Ascending aorta (tissue), 2 donors: ENCODE data around the gene MIER2. TPM values are rescaled to one million over a fixed set of nuclear protein-coding genes. Genes with fewer than 3 reads are reported as not detected.
A peak's percentile ranks its signal among the peaks of the same experiment; 100 is the strongest.
"Not testable (repeated sequence)": the region's sequence is repeated elsewhere in the genome, so short reads cannot be mapped to it uniquely, and the experiment has no call there.

Experiments used
- DNase-seq, 2 donors: peaks; one replicate each; pipeline ENCODE4 v3.0.0-alpha.2; 2019; ENCODE audit warnings: low spot score in 2 of 2
- H3K27ac ChIP-seq, 2 donors: fragments of 200-600 bp; sonication (generic); one replicate each; pipeline ENCODE4 v1.5.1; 2016 to 2017; ENCODE audit warnings: mild to moderate bottlenecking in 1 of 2
- H3K27me3 ChIP-seq: fragments of 200-600 bp; sonication (generic); one replicate; pipeline ENCODE4 v1.5.1; 2017
- H3K36me3 ChIP-seq, 2 donors: fragments of 200-600 bp; sonication (generic); one replicate each; pipeline ENCODE4 v1.5.1; 2016
- H3K4me1 ChIP-seq, 2 donors: fragments of 200-600 bp; sonication (generic); one replicate each; pipeline ENCODE4 v1.5.1; 2016 to 2017; ENCODE audit warnings: mild to moderate bottlenecking in 1 of 2
- H3K4me3 ChIP-seq, 2 donors: fragments of 200-600 bp; sonication (generic); one replicate each; pipeline ENCODE4 v1.5.1; 2016 to 2017; ENCODE audit warnings: mild to moderate bottlenecking in 1 of 2
- H3K9me3 ChIP-seq, 2 donors: fragments of 200-600 bp; sonication (generic); one replicate each; pipeline ENCODE4 v1.5.1; 2016
- CTCF ChIP-seq, 3 experiments: fragments of 200-600 bp in 2 of 3; fragments of 450-650 bp in 1 of 3; sonication (generic) in 2 of 3; IDR thresholded peaks; one replicate each; pipeline ENCODE4 v1.5.1; 2016 to 2019; ENCODE audit warnings: antibody characterized with exemption in 3 of 3, mild to moderate bottlenecking in 1 of 3, moderate library complexity in 1 of 3
- intact Hi-C: fragments of 100-400 bp; cut with DNase I; formaldehyde crosslinking; loops from one replicate; pipeline ENCODE4 v1.15.1; 2023
- total RNA-seq: library from RNA; depleted of rRNA; stranded (reverse); fragments of >200 nt; gene quantifications from one replicate; pipeline ENCODE4 v1.1.0, GENCODE V29; 2016

MIER2 gene, protein sequence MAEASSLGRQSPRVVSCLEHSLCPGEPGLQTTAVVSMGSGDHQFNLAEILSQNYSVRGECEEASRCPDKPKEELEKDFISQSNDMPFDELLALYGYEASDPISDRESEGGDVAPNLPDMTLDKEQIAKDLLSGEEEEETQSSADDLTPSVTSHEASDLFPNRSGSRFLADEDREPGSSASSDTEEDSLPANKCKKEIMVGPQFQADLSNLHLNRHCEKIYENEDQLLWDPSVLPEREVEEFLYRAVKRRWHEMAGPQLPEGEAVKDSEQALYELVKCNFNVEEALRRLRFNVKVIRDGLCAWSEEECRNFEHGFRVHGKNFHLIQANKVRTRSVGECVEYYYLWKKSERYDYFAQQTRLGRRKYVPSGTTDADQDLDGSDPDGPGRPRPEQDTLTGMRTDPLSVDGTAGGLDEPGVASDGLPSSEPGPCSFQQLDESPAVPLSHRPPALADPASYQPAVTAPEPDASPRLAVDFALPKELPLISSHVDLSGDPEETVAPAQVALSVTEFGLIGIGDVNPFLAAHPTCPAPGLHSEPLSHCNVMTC
- 128 TPM for total RNA-seq

- Histone ChIP-seq H3K36me3 (no peaks in the 10 kb centered on the region), H3K27me3 (no peaks in the 10 kb centered on the region), H3K9me3 (no peaks in the 10 kb centered on the region), H3K4me1 (peaks cover 5 to 22% of the 10 kb centered on the region in 2 donors), H3K4me3 (peak within 1 kb of the TSS; percentile 96 to 98), H3K27ac (peak within 1 kb of the TSS; percentile 58 to 76)
- peak; percentile 26 to 91 for DNase-seq
- intact Hi-C loops, result loop anchor here (10.0 kb wide), 1 partner anchor 160 kb away; the partner anchor contains the start of gene TPGS1
- TF ChIP-seq CTCF (IDR thresholded peaks at IDR 0.05), result no peak
These were observed at the start of gene MIER2 for GRCh38 chr19:344625-345319. MIER2 (minus strand) TSS chr19:344796; CDS start chr19:344782, 14 bp downstream.

DNA sequence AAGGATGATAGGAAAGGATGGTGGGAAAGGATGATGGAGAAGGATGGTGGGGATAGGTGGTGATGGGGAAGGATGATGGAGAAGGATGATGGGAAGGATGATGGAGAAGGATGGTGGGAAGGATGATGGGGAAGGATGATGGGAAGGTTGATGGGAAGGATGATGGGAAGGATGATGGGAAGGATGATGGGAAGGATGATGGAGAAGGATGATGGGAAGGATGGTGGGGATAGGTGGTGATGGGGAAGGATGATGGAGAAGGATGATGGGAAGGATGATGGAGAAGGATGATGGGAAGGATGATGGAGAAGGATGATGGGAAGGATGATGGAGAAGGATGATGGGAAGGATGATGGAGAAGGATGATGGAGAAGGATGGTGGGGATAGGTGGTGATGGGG, 49.0 kb upstream of the MIER2 start:
- H3K4me1 ChIP-seq, intact Hi-C loops, H3K36me3 ChIP-seq, H3K9me3 ChIP-seq, H3K27me3 ChIP-seq, DNase-seq, H3K27ac ChIP-seq, H3K4me3 ChIP-seq: not testable (repeated sequence)

DNA sequence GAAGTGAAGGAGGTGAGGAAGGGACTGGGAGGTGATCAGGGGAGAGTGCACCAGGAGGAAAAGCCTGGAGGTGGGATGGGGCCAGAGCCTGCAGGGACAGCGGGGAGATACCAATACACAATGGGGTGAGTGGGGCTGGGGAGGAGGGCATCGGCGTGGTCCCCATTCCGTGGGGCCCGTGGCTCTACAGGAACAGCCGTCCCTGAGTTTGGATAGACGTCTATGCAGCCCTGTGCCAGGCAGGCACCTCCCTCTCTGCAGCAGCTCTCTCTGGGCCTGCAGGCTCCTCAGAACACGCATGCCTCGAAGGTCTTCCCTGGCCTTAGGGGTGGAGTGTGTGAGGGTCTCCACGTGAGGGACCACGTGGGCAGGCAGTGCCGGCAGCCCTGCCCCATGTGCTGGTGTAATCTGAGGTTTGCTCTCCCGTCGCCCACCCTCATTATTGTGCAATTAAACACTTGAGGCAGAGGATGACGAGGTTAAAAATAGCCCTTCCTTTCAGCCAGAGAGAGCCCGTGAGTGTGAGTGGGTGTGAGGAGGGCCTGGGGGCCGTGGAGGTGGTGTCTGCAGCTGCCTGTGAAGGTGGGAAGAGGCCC, 47.9 kb upstream of the MIER2 start:
- Histone ChIP-seq H3K4me3 (no peak overlapping the region), H3K9me3 (no peaks in the 10 kb centered on the region), H3K4me1 (no peaks in the 10 kb centered on the region), H3K36me3 (no peaks in the 10 kb centered on the region), H3K27ac (no peak overlapping the region), H3K27me3 (no peaks in the 10 kb centered on the region)
- intact Hi-C loops, result no loop called here
- TF ChIP-seq CTCF (IDR thresholded peaks at IDR 0.05), result no peak
- no peak for DNase-seq

GRCh38 chr19:391726-392374, 47.3 kb upstream of the MIER2 start:
- Histone ChIP-seq H3K4me3 (no peak overlapping the region), H3K27ac (no peak overlapping the region), H3K27me3 (no peaks in the 10 kb centered on the region), H3K4me1 (no peaks in the 10 kb centered on the region), H3K36me3 (no peaks in the 10 kb centered on the region), H3K9me3 (no peaks in the 10 kb centered on the region)
- no peak for DNase-seq
- TF ChIP-seq CTCF (IDR thresholded peaks at IDR 0.05), result no peak
- intact Hi-C loops, result no loop called here

DNA sequence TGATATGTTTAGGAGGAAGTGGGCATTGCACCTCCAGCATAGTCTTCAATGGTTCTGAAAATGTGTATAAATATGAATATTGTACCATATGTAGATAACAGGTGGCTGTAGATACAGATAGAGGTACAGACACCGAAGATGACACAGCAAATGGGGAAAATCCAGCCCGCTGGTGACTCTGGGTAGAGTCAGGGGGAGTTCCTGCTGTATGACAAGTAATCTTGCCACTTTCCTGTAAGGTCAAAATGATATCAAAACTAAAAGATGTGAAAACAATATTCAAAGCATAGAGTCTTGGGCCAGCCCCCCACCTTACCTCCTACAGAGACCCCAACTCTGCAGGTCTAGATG, 46.6 kb upstream of the MIER2 start:
- H3K36me3 ChIP-seq, result no peaks in the 10 kb centered on the region
- TF ChIP-seq CTCF (IDR thresholded peaks at IDR 0.05), result no peak
- no peak overlapping the region for H3K27ac ChIP-seq
- H3K27me3 ChIP-seq, result no peaks in the 10 kb centered on the region
- H3K4me1 ChIP-seq, result no peaks in the 10 kb centered on the region
- no peak for DNase-seq
- no peaks in the 10 kb centered on the region for H3K9me3 ChIP-seq
- no peak overlapping the region for H3K4me3 ChIP-seq
- intact Hi-C loops, result no loop called here
